Testis (tissue), 2 donors: ENCODE data around the gene USP19.

Source experiments
- POLR2A ChIP-seq: fragments of 450-650 bp; IDR thresholded peaks from one replicate; pipeline ENCODE4 v1.6.1; 2017; ENCODE audit warnings: antibody characterized with exemption, mild to moderate bottlenecking, moderate library complexity
- TF ChIP-seq, protein P1 (sequence below), 3 experiments: fragments of 450-650 bp in 2 of 3; fragments of 200-600 bp in 1 of 3; sonication (generic) in 1 of 3; IDR thresholded peaks; one replicate each; pipeline ENCODE4 v1.5.1; 2016 to 2019; ENCODE audit warnings: antibody characterized with exemption in 3 of 3, mild to moderate bottlenecking in 2 of 3, moderate library complexity in 1 of 3

DNA sequence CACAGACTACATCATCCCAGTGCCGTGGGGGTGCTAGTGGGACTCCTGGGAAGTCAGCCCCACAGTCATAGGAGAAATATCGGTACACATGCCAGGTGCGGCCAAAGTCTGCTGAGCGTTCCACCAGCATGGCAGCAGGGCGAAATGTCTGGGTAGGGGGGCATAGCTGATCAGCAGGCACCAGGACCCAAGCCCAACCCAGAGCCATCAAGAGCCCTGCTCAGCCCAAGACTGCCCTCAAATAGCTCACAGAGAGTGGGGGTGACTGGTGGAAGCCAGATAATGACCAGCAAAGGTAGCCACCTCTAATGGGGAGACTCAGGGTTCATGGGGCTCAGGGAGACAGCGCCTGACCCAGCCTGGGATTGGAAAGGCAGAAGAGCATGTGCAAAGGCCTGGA lies 11.0 kb upstream of the USP19 start:
- TF ChIP-seq, protein P1, sequence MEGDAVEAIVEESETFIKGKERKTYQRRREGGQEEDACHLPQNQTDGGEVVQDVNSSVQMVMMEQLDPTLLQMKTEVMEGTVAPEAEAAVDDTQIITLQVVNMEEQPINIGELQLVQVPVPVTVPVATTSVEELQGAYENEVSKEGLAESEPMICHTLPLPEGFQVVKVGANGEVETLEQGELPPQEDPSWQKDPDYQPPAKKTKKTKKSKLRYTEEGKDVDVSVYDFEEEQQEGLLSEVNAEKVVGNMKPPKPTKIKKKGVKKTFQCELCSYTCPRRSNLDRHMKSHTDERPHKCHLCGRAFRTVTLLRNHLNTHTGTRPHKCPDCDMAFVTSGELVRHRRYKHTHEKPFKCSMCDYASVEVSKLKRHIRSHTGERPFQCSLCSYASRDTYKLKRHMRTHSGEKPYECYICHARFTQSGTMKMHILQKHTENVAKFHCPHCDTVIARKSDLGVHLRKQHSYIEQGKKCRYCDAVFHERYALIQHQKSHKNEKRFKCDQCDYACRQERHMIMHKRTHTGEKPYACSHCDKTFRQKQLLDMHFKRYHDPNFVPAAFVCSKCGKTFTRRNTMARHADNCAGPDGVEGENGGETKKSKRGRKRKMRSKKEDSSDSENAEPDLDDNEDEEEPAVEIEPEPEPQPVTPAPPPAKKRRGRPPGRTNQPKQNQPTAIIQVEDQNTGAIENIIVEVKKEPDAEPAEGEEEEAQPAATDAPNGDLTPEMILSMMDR (IDR thresholded peaks at IDR 0.05): no peak
- no peak for TF ChIP-seq POLR2A
